Liver (tissue), 9 donors: ENCODE results near the gene MYLK3. TPM values are rescaled to one million over a fixed set of nuclear protein-coding genes. Genes with fewer than 3 reads are reported as not detected.

ENCODE experiments used
- DNase-seq: peaks from one replicate; pipeline ENCODE4 v3.0.0-alpha.2; 2017; ENCODE audit warnings: low spot score
- H3K27ac ChIP-seq, 2 donors: one replicate each; pipeline ENCODE4 v1.7.0; 2013; ENCODE audit warnings: inconsistent platforms in 2 of 2, low read length in 2 of 2, control low read depth in 1 of 2, low read depth in 1 of 2, mild to moderate bottlenecking in 1 of 2
- H3K27me3 ChIP-seq, 4 donors: one replicate each; pipeline versions ENCODE4 v1.6.1 to v1.7.0; 2013; ENCODE audit warnings: low read length in 3 of 4, inconsistent platforms in 1 of 4, mild to moderate bottlenecking in 1 of 4, moderate library complexity in 1 of 4; ENCODE audit not compliant: control insufficient read depth in 4 of 4, insufficient read depth in 4 of 4
- H3K36me3 ChIP-seq, 4 donors: one replicate each; pipeline versions ENCODE4 v1.6.1 to v1.7.0; 2013; ENCODE audit warnings: low read length in 3 of 4, mild to moderate bottlenecking in 3 of 4, low read depth in 1 of 4, moderate library complexity in 1 of 4; ENCODE audit not compliant: control insufficient read depth in 4 of 4, insufficient read depth in 3 of 4
- H3K4me1 ChIP-seq, 4 donors: one replicate each; pipeline versions ENCODE4 v1.6.1 to v1.7.0; 2013; ENCODE audit warnings: low read length in 3 of 4, mild to moderate bottlenecking in 3 of 4, moderate library complexity in 1 of 4; ENCODE audit not compliant: control insufficient read depth in 4 of 4, insufficient read depth in 4 of 4
- H3K4me3 ChIP-seq, 3 donors: one replicate each; pipeline versions ENCODE4 v1.6.1 to v1.7.0; 2013; ENCODE audit warnings: low read length in 3 of 3, control low read depth in 1 of 3, low read depth in 1 of 3, mild to moderate bottlenecking in 1 of 3
- H3K9ac ChIP-seq, 2 donors: one replicate each; pipeline ENCODE4 v1.7.0; 2013; ENCODE audit warnings: low read length in 2 of 2, mild to moderate bottlenecking in 2 of 2, moderate library complexity in 2 of 2, control low read depth in 1 of 2, low read depth in 1 of 2
- H3K9me3 ChIP-seq, 4 donors: one replicate each; pipeline versions ENCODE4 v1.6.1 to v1.7.0; 2013; ENCODE audit warnings: low read length in 3 of 4; ENCODE audit not compliant: control insufficient read depth in 4 of 4
- ATF3 ChIP-seq: IDR thresholded peaks from 2 replicates; pipeline ENCODE4 v1.6.1; 2016; ENCODE audit warnings: antibody characterized with exemption
- CTCF ChIP-seq: fragments of 150-350 bp; IDR thresholded peaks from 2 replicates; pipeline ENCODE4 v1.5.1; 2017; ENCODE audit warnings: improper control_type of control experiment, low read depth, low read length; ENCODE audit not compliant: missing input control
- EGR1 ChIP-seq, 2 donors: IDR thresholded peaks; 2 replicates each; pipeline ENCODE4 v1.6.1; 2016 to 2018; ENCODE audit warnings: antibody characterized with exemption in 2 of 2, low read depth in 2 of 2
- FOXA1 ChIP-seq: IDR thresholded peaks from 2 replicates; pipeline ENCODE4 v1.6.1; 2016; ENCODE audit warnings: antibody characterized with exemption
- FOXA2 ChIP-seq: IDR thresholded peaks from 2 replicates; pipeline ENCODE4 v1.6.1; 2016; ENCODE audit warnings: antibody characterized with exemption
- GABPA ChIP-seq, 2 donors: IDR thresholded peaks in 1 of 2; conservative IDR thresholded peaks in 1 of 2; 2 replicates each; pipeline ENCODE4 v1.6.1; 2016; ENCODE audit warnings: antibody characterized with exemption in 2 of 2, mild to moderate bottlenecking in 1 of 2, moderate library complexity in 1 of 2
- HNF4A ChIP-seq, 2 donors: conservative IDR thresholded peaks; 2 replicates each; pipeline ENCODE4 v1.6.1; 2016; ENCODE audit warnings: antibody characterized with exemption in 2 of 2, mild to moderate bottlenecking in 2 of 2
- HNF4G ChIP-seq: IDR thresholded peaks from 2 replicates; pipeline ENCODE4 v1.6.1; 2016; ENCODE audit warnings: antibody characterized with exemption
- MAX ChIP-seq: IDR thresholded peaks from 2 replicates; pipeline ENCODE4 v1.6.1; 2016; ENCODE audit warnings: antibody characterized with exemption
- RAD21 ChIP-seq, 2 donors: IDR thresholded peaks; 2 replicates each; pipeline ENCODE4 v1.6.1; 2016; ENCODE audit warnings: antibody characterized with exemption in 2 of 2, mild to moderate bottlenecking in 2 of 2
- REST ChIP-seq: IDR thresholded peaks from 2 replicates; pipeline ENCODE4 v1.6.1; 2016; ENCODE audit warnings: antibody characterized with exemption, mild to moderate bottlenecking
- RXRA ChIP-seq, 2 donors: IDR thresholded peaks; 2 replicates each; pipeline ENCODE4 v1.6.1; 2017 to 2018; ENCODE audit warnings: antibody characterized with exemption in 2 of 2, mild to moderate bottlenecking in 1 of 2
- SP1 ChIP-seq: IDR thresholded peaks from 2 replicates; pipeline ENCODE4 v1.6.1; 2018; ENCODE audit warnings: antibody characterized with exemption, mild to moderate bottlenecking
- TAF1 ChIP-seq: conservative IDR thresholded peaks from 2 replicates; pipeline ENCODE4 v1.6.1; 2016; ENCODE audit warnings: antibody characterized with exemption, mild to moderate bottlenecking
- YY1 ChIP-seq: IDR thresholded peaks from 2 replicates; pipeline ENCODE4 v1.6.1; 2016; ENCODE audit warnings: antibody characterized with exemption, mild to moderate bottlenecking
- WGBS: extraction: QIAGEN DNeasy Blood & Tissue Kit; methylation state at CpG from one replicate; pipeline ENCODE4 v1.1.7; 2013; 5-methylcytosine and 5-hydroxymethylcytosine counted together
- polyA plus RNA-seq, 2 donors: library from polyadenylated mRNA; stranded (reverse) in 1 of 2; unstranded in 1 of 2; fragments of 200-250 nt in 1 of 2; fragments of >200 nt in 1 of 2; fragmentation: Nextera tagmentation in 1 of 2; extraction: Ambion mirVana in 1 of 2; gene quantifications; one replicate each; pipeline versions ENCODE4 v1.2.1 to v1.2.3, GENCODE V29; 2013 to 2015
- total RNA-seq, 2 donors: library from RNA; depleted of rRNA; stranded (reverse); fragments of >200 nt; gene quantifications; one replicate each; pipeline ENCODE4 v1.2.3, GENCODE V29; 2014
- donor health status: healthy.
- donor health status: healthy.
- donor health status: healthy.
- donor health status: healthy.
- donor health status: healthy.

Gene MYLK3
- total and polyA plus RNA-seq, 4 donors: 0.01 to 1.1 (median 0.23) TPM

GRCh38 chr16:46695937-46696336 lies 52.2 kb downstream of the MYLK3 start:
- Histone ChIP-seq H3K4me3 (no peak overlapping the region), H3K36me3 (no peaks in the 10 kb centered on the region), H3K27me3 (no peaks in the 10 kb centered on the region), H3K27ac (no peak overlapping the region), H3K9ac (no peak overlapping the region), H3K9me3 (no peaks in the 10 kb centered on the region), H3K4me1 (peaks cover 0 to 3% (median under 1%) of the 10 kb centered on the region in 4 donors)
- no peak for TF ChIP-seq FOXA1
- TF ChIP-seq HNF4A (conservative IDR thresholded peaks at IDR 0.05): no peak
- TF ChIP-seq CTCF: no peak
- WGBS: 98% methylated on average over 5 of the region's 5 CpGs
- no peak for DNase-seq

GRCh38 chr16:46693598-46693997 lies 54.5 kb downstream of the MYLK3 start:
- H3K9me3 ChIP-seq: no peaks in the 10 kb centered on the region
- H3K27ac ChIP-seq: no peak overlapping the region
- no peak for DNase-seq
- H3K9ac ChIP-seq: no peak overlapping the region
- no peaks in the 10 kb centered on the region for H3K27me3 ChIP-seq
- no peak for TF ChIP-seq FOXA2
- TF ChIP-seq FOXA1: no peak
- TF ChIP-seq SP1: no peak
- TF ChIP-seq MAX: no peak
- TF ChIP-seq HNF4G: no peak
- TF ChIP-seq CTCF: no peak
- no peak for TF ChIP-seq ATF3
- no peaks in the 10 kb centered on the region for H3K36me3 ChIP-seq
- WGBS: 99% methylated on average over 2 of the region's 2 CpGs
- H3K4me1 ChIP-seq: peaks cover 4 to 15% (median 12%) of the 10 kb centered on the region in 4 donors
- no peak overlapping the region for H3K4me3 ChIP-seq

- WGBS: 72% methylated on average over 4 of the region's 4 CpGs
- Histone ChIP-seq H3K27ac (no peak overlapping the region), H3K9ac (no peak overlapping the region), H3K27me3 (no peaks in the 10 kb centered on the region), H3K4me1 (peaks cover 4 to 29% (median 23%) of the 10 kb centered on the region in 4 donors), H3K4me3 (no peak overlapping the region), H3K36me3 (no peaks in the 10 kb centered on the region), H3K9me3 (no peaks in the 10 kb centered on the region)
- DNase-seq: no peak
- no peak for TF ChIP-seq YY1
- no peak for TF ChIP-seq EGR1 (IDR thresholded peaks at IDR 0.05; ENCODE audit: low read depth in 2 of 2)
- TF ChIP-seq TAF1: no peak
- TF ChIP-seq RXRA (IDR thresholded peaks at IDR 0.05): no peak
- TF ChIP-seq GABPA (IDR thresholded peaks at IDR 0.05 in 1 of 2, conservative IDR thresholded peaks at IDR 0.05 in 1 of 2): no peak
- TF ChIP-seq REST: no peak
- no peak for TF ChIP-seq SP1
- no peak for TF ChIP-seq ATF3
- TF ChIP-seq RAD21 (IDR thresholded peaks at IDR 0.05): no peak
- TF ChIP-seq MAX: no peak
Measured at GRCh38 chr16:46691726-46692125, 56.4 kb downstream of the MYLK3 start.
